HG03457 (cell line): ENCODE data around the gene VAMP3.

ENCODE experiments used
- ATAC-seq: cut with Tn5 transposase; IDR thresholded peaks from one replicate; pipeline ENCODE4 v1.9.1; 2021; ENCODE audit warnings: moderate number of reproducible peaks; ENCODE audit not compliant: unreplicated experiment

Gene VAMP3

DNA sequence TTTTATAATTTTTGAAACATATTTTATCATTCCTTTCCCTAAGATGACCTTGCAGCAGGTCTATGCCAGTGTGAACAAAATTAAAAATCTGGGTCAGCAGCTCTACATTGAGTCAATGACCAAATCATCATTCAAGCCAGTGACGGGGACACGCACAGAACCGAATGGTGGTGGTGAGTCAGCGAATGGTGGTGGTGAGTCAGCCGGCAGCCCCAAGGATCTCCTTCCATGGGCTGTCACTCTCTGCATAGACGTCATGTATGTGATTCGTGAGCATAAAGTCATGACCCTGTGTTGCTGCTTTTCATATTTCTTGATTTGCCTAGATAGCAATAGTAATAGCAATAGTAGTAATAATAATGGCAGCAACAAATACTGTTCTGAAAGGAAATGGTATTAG is 39.3 kb downstream of the VAMP3 start:
- ATAC-seq = no peak

DNA sequence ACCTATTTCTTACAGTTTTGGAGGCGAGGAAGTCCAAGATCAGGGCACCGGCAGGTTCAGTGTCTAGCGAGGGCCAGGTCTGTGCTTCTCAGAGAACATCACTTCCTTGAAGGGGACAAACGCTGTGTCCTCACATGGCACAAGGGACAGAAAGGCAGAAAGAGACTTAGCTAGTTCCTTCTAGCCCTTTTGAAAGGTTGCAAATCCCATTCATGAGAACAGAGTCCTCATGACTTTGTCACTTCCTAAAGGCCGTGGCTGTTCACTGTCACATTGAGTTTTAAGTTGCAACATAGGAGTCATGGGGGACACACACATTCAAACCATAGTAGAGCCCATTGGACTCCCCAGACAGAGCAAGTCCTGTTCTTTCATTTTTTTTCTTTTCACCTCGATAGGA is 40.4 kb downstream of the VAMP3 start:
- no peak for ATAC-seq

DNA sequence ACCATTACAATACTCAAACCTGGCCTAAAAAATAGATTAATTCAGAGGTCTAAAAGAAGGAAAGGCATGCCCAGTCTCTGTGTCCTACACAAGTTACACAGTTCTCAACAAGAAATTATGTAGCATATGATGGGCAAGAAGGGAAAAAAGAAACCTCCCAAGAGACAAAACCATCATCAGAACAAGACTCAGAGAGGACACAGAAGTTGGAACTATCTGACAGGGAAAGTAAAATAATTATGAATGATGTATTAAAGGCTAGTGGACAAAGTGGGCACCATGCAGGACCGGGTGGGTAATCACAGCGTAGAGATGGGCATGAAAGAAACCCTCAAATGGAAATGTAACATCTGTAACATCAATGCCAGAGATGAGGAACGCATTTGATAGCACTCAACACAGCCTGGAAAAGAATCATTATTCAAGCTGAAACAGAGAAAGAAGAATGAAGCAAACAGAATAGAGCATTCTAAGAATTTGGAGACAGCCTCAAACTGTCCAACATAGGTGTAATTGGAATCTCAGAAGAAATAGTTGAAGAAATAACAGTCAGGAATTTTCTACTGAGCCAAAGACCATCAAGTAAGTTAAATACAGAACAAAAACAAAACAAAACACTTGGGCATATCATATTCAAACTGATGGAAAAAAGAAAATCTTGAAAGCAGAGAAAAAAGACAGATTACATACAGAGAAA is 42.7 kb downstream of the VAMP3 start:
- no peak for ATAC-seq

DNA sequence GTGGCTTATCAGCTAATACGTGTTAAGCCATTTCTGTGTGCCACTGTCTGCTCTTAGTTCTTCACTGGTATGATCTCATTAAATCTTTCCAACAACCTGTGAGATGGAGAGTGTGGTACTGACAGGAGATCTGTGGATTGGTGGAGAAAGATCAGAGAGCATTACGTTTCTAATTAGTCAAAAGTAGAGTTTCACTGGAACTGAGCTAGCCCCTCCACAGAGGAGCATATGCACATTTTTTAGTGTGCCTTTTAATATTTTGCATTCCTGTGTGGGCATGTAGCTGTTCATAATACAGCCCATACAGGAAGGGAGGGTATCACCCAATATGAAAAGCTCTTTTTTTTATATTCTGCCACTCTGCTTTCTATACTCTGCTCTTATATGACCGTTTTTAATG is 50.2 kb downstream of the VAMP3 start:
- ATAC-seq = no peak

DNA sequence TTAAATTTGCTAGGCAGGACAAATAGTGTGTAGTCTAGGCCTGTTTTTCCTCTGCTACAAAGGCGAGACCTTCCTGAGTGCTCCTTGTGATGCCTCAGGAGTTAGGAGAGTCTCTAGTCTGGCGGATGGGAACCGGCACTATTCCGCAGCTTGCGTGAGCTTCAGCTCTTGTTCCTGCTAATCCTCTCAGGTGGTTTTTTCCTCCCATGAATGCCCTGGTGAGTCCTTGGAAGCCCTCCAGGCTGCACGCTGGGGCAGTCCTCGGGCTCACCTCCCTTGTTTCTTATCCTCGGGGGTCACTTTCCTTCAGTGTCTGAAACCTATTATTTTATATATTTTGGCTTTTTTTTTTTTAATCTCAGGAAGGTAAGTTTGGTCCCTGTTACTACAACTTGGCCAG is 53.6 kb downstream of the VAMP3 start:
- no peak for ATAC-seq

DNA sequence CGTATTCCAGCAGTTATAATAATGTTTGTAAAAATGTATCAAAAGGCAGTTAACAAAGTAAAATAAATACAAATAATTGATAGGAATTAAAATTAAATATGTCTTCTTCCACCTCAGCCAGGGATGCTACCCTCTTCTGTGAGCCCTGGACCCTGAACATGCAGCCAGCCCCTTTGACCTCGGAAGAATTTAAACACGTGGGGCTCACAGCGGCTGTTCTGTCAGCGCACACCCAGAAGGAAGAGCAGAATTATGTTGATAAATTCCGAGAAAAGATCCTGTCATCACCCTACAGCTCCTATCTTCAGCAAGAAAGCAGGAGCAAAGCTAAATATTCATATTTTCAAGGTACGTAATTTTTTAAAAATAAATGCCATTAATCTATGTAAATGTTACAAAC is 55.3 kb downstream of the VAMP3 start:
- ATAC-seq = no peak

DNA sequence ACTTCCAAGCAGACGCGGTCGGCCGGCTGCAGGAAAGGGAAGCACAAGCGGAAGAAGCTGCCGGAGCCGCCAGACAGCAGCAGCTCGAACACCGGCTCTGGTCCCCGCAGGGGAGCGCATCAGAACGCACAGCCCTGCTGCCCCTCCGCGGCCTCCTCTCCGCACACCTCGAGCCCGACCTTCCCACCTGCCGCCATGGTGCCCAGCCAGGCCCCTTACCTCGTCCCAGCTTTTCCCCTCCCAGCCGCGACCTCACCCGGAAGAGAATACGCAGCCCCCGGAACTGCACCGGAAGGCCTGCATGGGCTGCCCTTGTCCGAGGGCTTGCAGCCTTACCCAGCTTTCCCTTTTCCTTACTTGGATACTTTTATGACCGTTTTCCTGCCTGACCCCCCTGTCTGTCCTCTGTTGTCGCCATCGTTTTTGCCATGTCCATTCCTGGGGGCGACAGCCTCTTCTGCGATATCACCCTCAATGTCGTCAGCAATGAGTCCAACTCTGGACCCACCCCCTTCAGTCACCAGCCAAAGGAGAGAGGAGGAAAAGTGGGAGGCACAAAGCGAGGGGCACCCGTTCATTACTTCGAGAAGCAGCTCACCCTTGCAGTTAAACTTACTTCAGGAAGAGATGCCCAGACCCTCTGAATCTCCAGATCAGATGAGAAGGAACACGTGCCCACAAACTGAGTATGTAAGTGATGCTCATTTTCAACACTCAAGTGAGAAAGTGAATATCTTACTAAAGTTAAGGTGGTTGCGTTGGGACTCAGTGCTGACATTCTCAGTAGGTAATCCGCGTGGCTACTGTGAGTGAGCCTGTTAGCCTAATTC is 56.2 kb downstream of the VAMP3 start:
- ATAC-seq = no peak
